Stimulated activated naive CD4-positive, alpha-beta T cell treated with Interleukin-2 at 50 U/mL for 16 hours (primary cell): Measurements from ENCODE around the gene GBA2.

Experiments used
- DNase-seq: peaks from one replicate; lab custom pipeline; 2025; lab: John Stamatoyannopoulos, UW

Gene GBA2

DNA sequence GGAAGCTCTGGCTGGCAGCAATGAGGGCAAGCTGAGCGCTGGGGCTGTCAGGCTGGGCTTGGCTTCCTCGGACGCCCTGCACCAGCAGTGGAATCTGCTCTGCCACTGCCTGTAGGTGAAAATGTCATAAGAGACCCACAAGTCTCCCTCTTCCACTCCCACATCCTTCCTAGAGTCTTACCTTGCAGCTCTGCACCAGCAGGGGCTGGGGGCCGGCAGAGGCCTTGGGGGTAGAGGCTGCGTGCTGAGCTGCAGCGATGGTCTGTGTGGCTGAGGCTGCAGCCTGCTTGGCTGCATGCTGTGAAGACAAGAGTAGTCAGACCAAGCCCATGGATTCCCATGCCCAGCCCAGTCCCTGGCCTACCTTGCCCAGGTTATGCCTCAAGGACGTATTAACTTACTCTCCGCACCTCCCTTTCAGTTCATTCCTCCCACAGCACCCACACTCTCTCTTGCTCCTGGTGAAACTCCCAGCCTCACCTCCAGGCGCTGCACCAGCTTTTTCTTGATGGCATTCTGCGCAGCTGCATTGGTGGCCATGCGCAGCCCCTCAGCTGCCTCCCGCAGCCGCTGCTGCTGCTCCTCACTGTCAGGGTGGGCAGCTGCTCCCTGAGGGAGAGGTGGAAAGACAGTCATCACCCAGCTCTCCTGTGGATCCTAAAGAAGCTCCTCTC lies 34.3 kb downstream of the GBA2 start:
- no peak for DNase-seq

- no peak for DNase-seq
Measured at GRCh38 chr9:35714123-35714522, 34.9 kb downstream of the GBA2 start.

GRCh38 chr9:35713578-35713977 lies 35.5 kb downstream of the GBA2 start:
- no peak for DNase-seq

GRCh38 chr9:35712762-35713400 lies 36.1 kb downstream of the GBA2 start:
- no peak for DNase-seq

DNA sequence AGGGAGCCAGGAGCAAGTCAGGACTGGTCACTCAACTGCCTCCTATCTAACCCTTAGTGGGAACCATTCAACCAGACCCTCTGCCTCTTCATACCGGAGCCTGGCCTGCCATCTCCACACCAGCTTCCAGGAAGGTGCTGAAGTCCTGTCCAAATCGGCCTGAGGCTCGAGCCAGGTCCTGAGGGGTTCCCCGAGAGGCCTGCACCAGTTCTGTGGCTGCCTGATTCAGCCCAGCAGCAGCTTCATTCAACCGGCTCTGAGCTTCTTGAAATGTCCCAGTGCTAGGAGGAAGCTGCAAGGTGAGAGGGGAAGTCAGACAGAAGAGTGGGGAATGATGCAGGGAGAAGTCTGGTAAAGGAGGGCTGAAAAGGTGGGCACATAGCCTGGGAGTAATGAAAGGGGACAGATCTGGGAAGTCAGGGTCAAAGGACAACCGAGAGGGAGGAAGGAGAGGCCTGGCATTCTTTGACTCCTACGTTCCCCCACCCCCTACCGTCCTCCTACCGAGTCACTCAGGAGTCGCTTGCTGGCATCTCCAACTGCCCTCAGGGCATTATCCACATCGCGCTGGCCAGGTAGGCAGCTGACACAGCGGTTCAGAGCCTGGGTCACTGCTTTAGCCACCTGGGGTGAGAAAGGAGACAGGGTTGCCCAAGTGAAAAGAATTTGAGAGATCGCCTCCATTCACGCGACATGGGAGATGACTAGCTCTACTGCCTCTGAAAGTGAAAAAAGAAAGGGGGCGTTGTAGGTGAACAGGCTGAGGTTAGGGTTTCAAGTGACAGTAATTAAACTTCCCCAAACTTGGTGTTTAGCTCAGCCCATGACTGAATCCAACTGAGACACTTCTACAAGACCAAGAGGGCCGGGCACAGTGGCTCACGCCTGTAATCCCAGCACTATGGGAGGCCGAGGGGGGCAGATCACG lies 37.3 kb downstream of the GBA2 start:
- DNase-seq = no peak

- DNase-seq = no peak
Measured at GRCh38 chr9:35710818-35711500, 38.1 kb downstream of the GBA2 start.

GRCh38 chr9:35708146-35708545 lies 40.9 kb downstream of the GBA2 start:
- no peak for DNase-seq

DNA sequence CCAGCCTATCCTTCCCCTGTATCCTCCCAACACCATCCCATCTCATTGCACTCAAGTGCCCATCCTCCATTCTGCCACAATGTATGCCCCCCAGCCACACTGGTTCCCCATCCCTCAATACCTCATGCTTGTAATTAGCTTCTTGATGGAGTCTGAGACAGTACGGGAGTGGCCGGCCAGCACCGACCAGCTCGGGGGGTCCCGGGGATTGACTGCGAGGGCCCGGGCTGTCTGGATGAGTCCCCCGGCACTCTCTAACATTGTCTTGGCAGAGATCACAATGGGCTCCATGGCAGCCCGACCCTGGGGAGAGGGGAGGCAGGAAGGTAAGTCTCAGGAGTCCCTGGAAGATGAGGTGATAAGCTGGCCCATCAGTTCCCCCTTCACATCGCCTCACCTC lies 42.1 kb downstream of the GBA2 start:
- no peak for DNase-seq

DNA sequence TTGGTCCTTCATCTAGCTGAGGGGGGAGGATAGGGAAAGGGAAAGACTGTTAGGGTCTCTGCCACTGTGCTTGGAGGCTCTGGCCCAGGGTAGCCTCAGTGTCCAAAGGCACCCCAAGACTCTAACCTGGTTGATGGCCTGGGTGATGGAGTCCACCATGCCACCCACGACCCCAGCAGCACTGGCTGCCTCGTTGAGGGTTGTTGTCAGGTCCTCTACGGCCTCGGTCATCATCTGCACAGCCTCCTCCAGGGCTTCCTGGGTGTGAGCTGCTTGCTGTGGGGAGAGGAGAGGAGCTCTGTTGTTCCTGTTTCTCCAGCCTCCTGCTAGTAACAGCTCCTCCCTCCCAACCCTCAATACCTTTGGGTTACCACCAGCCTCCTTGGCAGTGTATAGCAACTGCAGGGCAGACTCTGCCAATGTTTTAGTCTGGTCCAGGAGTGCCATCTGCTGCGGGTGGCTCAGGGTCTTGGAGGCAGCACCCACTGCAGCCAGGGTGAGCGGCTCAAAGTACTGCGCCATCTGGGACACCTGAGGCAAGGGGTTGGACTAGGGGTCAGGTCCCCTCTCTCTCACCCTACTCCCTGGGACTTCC lies 43.1 kb downstream of the GBA2 start:
- no peak for DNase-seq

DNA sequence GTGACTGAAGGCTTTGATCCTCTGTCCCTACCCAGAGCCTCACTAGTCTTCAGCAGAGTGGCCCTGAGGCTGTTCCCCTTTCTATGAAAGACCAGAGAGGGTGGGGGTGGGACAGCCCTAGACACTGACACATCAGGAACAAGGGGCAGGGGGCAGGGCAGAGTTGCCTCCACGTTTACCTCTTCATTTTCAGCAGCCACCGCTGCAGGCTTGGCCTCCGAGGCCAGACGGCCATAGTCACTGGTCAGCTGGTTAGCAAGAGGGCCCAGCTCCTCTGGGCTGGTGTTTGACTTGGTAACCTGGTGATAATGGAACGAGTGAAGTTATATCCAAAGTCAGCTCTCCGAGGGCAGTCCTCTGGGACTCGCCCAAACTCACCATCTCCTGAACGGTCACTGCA lies 43.7 kb downstream of the GBA2 start:
- no peak for DNase-seq

GRCh38 chr9:35703906-35704672 lies 44.9 kb downstream of the GBA2 start:
- no peak for DNase-seq

- no peak for DNase-seq
Measured at GRCh38 chr9:35702696-35703095, 46.3 kb downstream of the GBA2 start.

GRCh38 chr9:35700942-35701341 lies 48.1 kb downstream of the GBA2 start:
- DNase-seq = no peak

DNA sequence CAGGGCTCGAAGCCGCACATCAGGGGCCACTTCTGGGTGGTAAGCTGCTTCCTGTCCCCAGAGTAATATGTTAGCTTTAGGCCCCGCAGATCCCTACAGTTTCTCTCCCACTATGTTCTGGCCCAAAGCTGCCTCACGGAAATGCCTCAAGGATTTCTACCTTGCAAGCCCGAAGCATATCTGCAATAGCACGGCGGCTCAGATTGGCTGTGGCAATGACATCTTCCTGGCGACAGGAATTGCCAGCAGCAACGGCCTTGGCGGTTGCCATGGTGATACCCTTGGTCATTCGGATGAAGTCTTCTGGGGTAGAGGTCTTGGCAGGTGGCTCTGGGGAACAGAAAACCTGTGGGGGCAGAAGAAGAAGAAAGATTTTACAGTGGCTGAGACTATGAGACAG lies 49.0 kb downstream of the GBA2 start:
- no peak for DNase-seq

- no peak for DNase-seq
Measured at GRCh38 chr9:35698231-35698630, 50.8 kb downstream of the GBA2 start.

DNA sequence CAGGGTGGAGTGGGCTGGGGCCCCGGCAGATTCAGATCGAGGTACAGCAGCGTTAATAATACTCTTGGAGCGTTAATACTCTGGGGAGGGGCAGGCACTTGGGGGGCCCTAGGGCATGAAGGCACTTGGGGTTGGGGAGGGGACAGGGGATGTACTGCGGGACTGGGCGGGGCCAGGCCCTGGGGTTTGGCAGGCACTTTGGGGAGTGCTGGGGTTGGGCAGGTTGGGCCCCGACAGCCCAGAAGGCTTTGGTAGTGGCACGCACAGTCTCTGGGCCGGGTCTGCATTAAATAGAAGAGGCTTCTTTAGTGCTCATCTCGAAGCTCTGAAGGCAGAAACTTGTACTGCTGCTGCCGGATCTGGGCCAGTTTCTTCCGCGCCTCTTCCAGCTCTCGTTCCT lies 51.5 kb downstream of the GBA2 start:
- DNase-seq = no peak

GRCh38 chr9:35696520-35697215 lies 52.4 kb downstream of the GBA2 start:
- DNase-seq = peak; percentile 32

DNA sequence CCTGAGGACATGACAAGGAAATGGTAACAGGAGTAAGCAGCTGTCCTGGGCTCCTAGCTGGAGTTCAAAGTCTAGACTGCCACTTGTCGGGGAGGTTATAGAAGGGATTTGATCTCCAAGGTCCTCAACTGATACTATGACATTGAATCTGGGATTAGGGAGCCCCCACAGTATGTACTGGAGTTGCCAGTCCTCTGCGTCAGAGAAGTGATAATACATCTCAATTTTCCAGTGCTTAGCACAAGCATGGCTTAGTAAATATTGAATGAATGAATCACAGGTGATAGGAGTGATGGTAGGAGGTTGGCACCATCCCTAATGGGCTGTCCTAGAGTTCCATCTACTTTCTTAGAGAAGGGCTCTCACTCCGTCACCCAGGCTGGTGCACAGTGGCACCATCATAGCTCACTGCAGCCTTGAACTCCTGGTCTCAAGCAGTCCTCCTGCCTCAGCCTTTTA lies 53.1 kb downstream of the GBA2 start:
- no peak for DNase-seq

GRCh38 chr9:35691757-35692301 lies 57.2 kb downstream of the GBA2 start:
- DNase-seq = no peak

DNA sequence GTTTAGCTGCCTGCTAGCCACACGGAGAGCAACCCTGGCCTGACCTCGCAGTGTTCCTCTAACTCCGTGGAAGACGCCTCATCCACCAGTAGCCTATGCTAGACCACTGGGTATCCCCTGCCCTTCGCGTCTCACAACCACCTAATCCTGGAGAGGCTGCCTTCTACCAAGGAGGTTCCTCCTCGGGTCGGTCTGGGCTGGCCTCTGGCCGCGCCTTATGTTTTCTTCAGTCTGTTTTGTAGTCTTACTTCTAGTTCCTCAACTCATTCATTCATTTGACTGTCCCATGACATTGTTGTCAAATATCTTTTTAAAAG lies 57.7 kb downstream of the GBA2 start:
- no peak for DNase-seq
